Activated T-cell treated with anti-CD3 and anti-CD28 coated beads, Interleukin-2, amount 50 U/mL, for 4 hours (primary cell): Measurements from ENCODE around the gene SEC22A. TPM values are rescaled to one million over a fixed set of nuclear protein-coding genes. Genes with fewer than 3 reads are reported as not detected.

Experiments
- ATAC-seq, 2 donors: fragments of 200-7000 bp; cut with Tn5 transposase; one replicate each; pipeline ENCODE4 v1.10.0; 2021
- DNase-seq: peaks from one replicate; pipeline ENCODE4 v3.0.0-alpha.2; 2020
- H3K27me3 Mint-ChIP-seq: one replicate; pipeline ENCODE4 v1.8.0; 2021; ENCODE audit warnings: low read depth, mixed read lengths
- H3K36me3 Mint-ChIP-seq: one replicate; pipeline ENCODE4 v1.8.0; 2022; ENCODE audit warnings: mixed read lengths; ENCODE audit not compliant: insufficient read depth
- H3K4me1 Mint-ChIP-seq: one replicate; pipeline ENCODE4 v1.8.0; 2021; ENCODE audit warnings: low read depth, mixed read lengths
- H3K4me3 Mint-ChIP-seq: one replicate; pipeline ENCODE4 v1.8.0; 2021; ENCODE audit warnings: mild to moderate bottlenecking, moderate library complexity, mixed read lengths
- H3K9me3 Mint-ChIP-seq: one replicate; pipeline ENCODE4 v1.8.0; 2021; ENCODE audit warnings: mixed read lengths
- total RNA-seq, 3 donors: library from RNA; stranded (reverse); gene quantifications; one replicate each; pipeline ENCODE4 v1.2.1, GENCODE V29; 2021

SEC22A gene
- total RNA-seq, 3 donors from 2014 or later: 9.9 to 15.3 (median 14.4) TPM

DNA sequence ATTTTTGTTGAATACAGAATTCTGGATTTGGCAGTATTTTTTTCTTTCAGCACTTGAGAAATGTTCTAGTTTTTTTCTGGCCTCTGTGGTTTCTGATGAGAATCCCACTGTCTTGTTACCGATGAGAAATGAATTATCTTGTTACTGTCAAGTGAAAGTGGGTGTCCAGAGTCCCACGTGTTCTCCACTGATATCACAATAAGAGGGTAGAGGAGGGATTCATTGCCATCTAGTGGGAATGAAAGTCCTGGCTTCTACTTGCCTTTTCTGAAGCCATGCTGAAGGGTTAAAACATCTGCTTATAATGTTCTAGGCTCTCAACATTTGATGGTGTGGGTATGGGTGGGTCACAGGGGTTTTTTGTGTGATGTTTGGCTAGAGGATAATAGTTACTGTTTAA, 66.1 kb downstream of the SEC22A start:
- ATAC-seq (no peak), DNase-seq (no peak)
- no peak overlapping the region for H3K4me3 Mint-ChIP-seq
- H3K36me3 Mint-ChIP-seq: peaks cover 41% of the 10 kb centered on the region
- no peaks in the 10 kb centered on the region for H3K27me3 Mint-ChIP-seq
- H3K4me1 Mint-ChIP-seq: no peaks in the 10 kb centered on the region
- H3K9me3 Mint-ChIP-seq: no peaks in the 10 kb centered on the region

DNA sequence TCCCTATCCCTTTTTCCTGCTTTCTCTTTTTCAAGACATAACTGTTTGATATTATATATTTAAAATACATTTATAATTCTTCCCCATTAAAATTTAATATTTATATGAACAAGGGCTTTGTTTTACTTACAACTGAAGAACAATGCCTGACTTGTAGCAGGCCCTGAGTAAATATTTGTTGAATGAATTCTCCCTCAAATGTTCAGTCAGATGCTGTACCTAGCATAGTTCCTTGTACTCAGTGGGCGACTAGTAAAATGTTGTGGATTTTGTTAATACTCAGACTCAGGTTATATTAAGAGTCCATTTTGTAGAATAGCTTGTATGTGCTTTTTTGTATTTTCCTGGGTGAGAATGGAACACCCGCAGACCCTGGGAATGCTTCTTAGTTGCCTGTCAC, 69.1 kb downstream of the SEC22A start:
- H3K4me3 Mint-ChIP-seq: no peak overlapping the region
- no peak for DNase-seq
- H3K27me3 Mint-ChIP-seq: no peaks in the 10 kb centered on the region
- H3K4me1 Mint-ChIP-seq: no peaks in the 10 kb centered on the region
- H3K9me3 Mint-ChIP-seq: no peaks in the 10 kb centered on the region
- peaks cover 26% of the 10 kb centered on the region for H3K36me3 Mint-ChIP-seq
- ATAC-seq: no peak

DNA sequence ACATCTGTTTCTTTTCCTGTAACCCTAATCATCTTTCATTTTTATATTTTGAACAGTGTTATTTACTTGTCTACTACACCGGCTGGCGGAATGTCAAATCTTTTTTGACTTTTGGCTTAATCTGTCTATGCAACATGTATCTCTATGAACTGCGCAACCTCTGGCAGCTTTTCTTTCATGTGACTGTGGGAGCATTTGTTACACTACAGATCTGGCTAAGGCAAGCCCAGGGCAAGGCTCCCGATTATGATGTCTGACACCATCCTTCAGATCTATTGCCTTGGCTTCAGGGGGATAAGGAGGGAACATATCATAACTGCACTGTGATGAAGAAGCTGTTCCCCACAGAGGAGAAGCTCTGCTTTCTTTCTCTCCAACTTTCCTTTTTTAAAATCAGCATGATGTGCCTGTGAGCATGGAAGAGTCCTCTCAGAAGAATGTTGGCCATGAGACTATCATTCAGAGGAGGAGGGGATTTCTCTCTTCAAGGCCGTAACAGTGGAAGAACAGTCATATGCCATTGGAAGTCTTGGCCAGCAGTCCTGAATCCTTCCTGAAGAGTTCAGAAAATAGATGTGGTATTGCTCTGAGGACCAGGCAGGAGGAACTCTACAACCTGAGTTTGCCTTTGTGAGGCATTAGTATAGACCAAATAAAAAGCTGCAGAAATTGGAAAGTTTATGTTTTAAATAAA, 69.9 kb downstream of the SEC22A start:
- no peaks in the 10 kb centered on the region for H3K27me3 Mint-ChIP-seq
- DNase-seq (no peak), ATAC-seq (no peak)
- peaks cover 19% of the 10 kb centered on the region for H3K36me3 Mint-ChIP-seq
- no peak overlapping the region for H3K4me3 Mint-ChIP-seq
- no peaks in the 10 kb centered on the region for H3K9me3 Mint-ChIP-seq
- H3K4me1 Mint-ChIP-seq: no peaks in the 10 kb centered on the region

- no peak for ATAC-seq
- Mint-ChIP-seq H3K4me3 (no peak overlapping the region), H3K4me1 (no peaks in the 10 kb centered on the region), H3K27me3 (no peaks in the 10 kb centered on the region), H3K9me3 (no peaks in the 10 kb centered on the region), H3K36me3 (peaks cover 17% of the 10 kb centered on the region)
- DNase-seq: no peak
Observed at GRCh38 chr3:123272547-123272946, 70.8 kb downstream of the SEC22A start.

DNA sequence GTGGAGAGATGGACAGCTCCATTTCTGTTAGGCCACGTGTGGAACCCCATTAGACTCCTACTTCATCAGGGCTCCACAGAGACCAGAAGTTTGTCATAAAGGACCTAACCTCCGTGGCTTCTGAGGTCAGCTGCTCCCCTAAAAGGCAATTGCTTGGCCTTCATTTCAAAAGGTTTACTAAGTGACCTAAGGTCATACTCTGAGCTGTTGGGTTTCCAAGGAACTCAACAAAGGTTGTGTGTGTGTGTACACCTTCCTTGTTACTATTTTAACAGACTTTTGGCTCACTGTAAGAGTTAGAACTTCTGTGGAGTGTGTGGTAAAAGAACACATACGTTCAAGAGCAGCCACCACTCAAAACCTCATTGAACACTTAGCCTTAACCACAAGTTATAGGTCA, 73.9 kb downstream of the SEC22A start:
- Mint-ChIP-seq H3K4me3 (no peak overlapping the region), H3K9me3 (no peaks in the 10 kb centered on the region), H3K36me3 (peaks cover 12% of the 10 kb centered on the region), H3K27me3 (no peaks in the 10 kb centered on the region), H3K4me1 (no peaks in the 10 kb centered on the region)
- ATAC-seq: no peak
- DNase-seq: no peak

DNA sequence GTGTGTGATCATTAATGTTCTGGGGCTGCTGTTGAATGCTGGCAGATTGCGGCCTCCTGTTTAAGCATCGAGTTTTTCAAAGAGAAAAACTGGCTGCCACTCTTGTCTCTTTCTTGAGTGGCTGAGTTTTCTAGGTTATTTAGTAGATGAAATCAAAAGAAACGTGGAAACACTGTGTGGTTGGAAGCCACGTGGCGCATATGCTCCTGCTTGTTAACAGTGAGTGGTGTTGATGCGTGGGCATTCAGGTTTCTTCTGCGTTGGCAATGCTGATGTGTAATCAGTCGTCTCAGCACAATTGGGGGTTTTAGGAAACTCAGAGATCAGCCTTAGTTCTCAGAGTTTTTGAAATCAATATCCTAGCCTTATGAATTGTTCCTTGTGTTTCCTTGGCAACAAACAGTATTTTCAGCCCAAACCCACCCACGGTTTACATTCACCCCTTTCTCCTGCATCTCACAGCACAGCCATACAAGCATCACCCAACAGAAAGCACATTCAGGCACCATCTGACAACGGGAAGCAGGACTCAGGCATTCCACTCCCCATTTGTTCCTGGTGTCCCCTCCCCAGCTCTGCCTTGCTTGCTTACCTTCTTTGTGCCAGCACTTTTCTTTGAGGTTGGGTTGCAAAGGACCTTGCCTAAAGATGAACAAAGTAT, 74.7 kb downstream of the SEC22A start:
- H3K36me3 Mint-ChIP-seq: peaks cover 10% of the 10 kb centered on the region
- H3K4me3 Mint-ChIP-seq: no peak overlapping the region
- ATAC-seq (no peak), DNase-seq (no peak)
- H3K27me3 Mint-ChIP-seq: no peaks in the 10 kb centered on the region
- H3K9me3 Mint-ChIP-seq: no peaks in the 10 kb centered on the region
- no peaks in the 10 kb centered on the region for H3K4me1 Mint-ChIP-seq

- Mint-ChIP-seq H3K27me3 (no peaks in the 10 kb centered on the region), H3K9me3 (no peaks in the 10 kb centered on the region), H3K36me3 (peaks cover 6% of the 10 kb centered on the region), H3K4me1 (no peaks in the 10 kb centered on the region), H3K4me3 (no peak overlapping the region)
- ATAC-seq (no peak), DNase-seq (no peak)
Observed at GRCh38 chr3:123277106-123277505, 75.4 kb downstream of the SEC22A start.

DNA sequence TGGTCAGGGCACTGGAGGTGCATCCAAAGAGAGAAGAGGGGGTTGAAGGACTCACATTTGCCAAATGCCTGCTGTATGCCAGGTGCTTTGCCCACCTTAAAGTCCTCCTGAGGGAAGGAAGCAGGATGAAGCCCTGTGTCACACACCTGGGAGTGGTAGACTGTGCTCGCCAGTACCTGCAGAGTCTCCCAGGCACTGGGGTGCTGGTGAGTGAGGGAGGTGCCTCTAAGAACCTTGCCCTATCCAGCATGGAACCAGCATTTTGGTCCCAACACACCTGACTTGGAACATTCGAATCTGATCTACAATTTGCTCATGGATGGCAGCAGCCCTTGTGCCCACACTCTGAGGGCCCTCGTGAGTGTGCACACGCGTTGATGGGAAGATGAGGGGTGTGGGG, 76.7 kb downstream of the SEC22A start:
- Mint-ChIP-seq H3K4me1 (no peaks in the 10 kb centered on the region), H3K36me3 (peaks cover 4% of the 10 kb centered on the region), H3K9me3 (no peaks in the 10 kb centered on the region), H3K4me3 (no peak overlapping the region), H3K27me3 (no peaks in the 10 kb centered on the region)
- ATAC-seq (no peak), DNase-seq (no peak)

- DNase-seq (no peak), ATAC-seq (no peak)
- Mint-ChIP-seq H3K9me3 (no peaks in the 10 kb centered on the region), H3K36me3 (peaks cover 4% of the 10 kb centered on the region), H3K4me3 (no peak overlapping the region), H3K4me1 (no peaks in the 10 kb centered on the region), H3K27me3 (no peaks in the 10 kb centered on the region)
Observed at GRCh38 chr3:123279121-123279520, 77.4 kb downstream of the SEC22A start.

GRCh38 chr3:123281406-123281805, 79.7 kb downstream of the SEC22A start:
- H3K36me3 Mint-ChIP-seq: peaks cover 4% of the 10 kb centered on the region
- H3K27me3 Mint-ChIP-seq: no peaks in the 10 kb centered on the region
- H3K9me3 Mint-ChIP-seq: no peaks in the 10 kb centered on the region
- H3K4me1 Mint-ChIP-seq: no peaks in the 10 kb centered on the region
- no peak overlapping the region for H3K4me3 Mint-ChIP-seq
- DNase-seq (no peak), ATAC-seq (no peak)

DNA sequence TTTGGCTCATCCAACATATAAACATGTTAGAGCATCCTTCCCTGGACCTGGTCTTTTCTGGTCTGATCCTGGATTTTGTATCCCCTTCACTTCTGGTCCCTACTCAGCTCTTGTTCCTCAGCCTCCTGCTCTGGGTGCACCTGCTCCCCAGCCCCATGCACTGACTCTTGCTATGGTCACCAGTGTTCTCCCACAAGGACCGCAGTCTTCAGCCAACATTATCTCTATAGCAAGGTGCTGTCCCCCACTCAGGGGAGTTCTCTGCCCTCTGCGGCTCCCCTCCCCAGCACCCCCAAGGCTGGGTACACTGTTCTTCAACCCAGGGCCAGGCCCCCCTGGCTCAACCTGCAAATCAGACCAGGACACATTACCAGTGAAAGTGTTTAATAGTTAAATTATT, 80.2 kb downstream of the SEC22A start:
- peaks cover 4% of the 10 kb centered on the region for H3K36me3 Mint-ChIP-seq
- ATAC-seq (no peak), DNase-seq (no peak)
- no peaks in the 10 kb centered on the region for H3K4me1 Mint-ChIP-seq
- no peak overlapping the region for H3K4me3 Mint-ChIP-seq
- H3K9me3 Mint-ChIP-seq: no peaks in the 10 kb centered on the region
- H3K27me3 Mint-ChIP-seq: no peaks in the 10 kb centered on the region

DNA sequence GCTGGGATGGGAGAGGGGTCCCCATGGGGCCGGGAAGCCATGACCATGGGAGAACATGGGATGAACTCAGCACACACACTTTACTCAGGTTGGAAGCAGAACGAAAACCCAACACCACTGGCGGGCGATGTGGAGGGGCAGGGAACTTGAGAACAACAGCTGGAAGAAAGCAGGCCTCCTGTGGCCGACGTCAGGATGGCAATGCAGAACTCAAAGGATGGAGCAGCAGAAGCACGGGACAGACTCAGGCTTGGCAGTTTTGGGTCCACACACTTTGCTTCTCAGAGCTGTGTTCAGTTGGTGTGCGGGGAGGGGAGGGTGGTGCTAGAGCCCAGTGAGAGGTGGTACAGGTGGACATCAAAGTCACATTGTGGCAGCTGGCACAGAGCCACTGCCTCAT, 80.7 kb downstream of the SEC22A start:
- DNase-seq: no peak
- ATAC-seq: no peak
- Mint-ChIP-seq H3K36me3 (peaks cover 2% of the 10 kb centered on the region), H3K4me3 (no peak overlapping the region), H3K9me3 (no peaks in the 10 kb centered on the region), H3K27me3 (no peaks in the 10 kb centered on the region), H3K4me1 (no peaks in the 10 kb centered on the region)

DNA sequence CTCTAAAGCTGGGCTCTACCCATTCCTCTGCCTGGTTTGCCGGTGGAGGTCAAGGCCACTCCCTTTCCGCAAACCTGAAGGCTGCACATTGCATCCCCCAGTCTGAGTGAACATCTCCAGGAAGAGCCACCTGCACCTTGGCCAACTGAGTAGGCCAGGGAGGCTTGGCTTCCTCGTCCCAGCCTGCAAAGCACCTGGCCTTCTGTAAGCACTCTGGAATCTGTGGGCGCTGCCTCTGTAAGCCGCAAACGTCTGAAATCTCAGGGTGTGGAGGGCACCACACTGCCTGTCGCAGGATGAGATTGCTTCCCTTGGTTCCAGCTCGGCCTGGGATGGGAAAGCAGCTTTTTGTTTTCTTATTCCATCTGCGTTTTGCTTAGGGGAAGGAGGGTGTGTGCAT, 81.3 kb downstream of the SEC22A start:
- DNase-seq (no peak), ATAC-seq (no peak)
- no peaks in the 10 kb centered on the region for H3K27me3 Mint-ChIP-seq
- H3K36me3 Mint-ChIP-seq: peaks cover 2% of the 10 kb centered on the region
- H3K4me1 Mint-ChIP-seq: no peaks in the 10 kb centered on the region
- H3K9me3 Mint-ChIP-seq: no peaks in the 10 kb centered on the region
- no peak overlapping the region for H3K4me3 Mint-ChIP-seq

DNA sequence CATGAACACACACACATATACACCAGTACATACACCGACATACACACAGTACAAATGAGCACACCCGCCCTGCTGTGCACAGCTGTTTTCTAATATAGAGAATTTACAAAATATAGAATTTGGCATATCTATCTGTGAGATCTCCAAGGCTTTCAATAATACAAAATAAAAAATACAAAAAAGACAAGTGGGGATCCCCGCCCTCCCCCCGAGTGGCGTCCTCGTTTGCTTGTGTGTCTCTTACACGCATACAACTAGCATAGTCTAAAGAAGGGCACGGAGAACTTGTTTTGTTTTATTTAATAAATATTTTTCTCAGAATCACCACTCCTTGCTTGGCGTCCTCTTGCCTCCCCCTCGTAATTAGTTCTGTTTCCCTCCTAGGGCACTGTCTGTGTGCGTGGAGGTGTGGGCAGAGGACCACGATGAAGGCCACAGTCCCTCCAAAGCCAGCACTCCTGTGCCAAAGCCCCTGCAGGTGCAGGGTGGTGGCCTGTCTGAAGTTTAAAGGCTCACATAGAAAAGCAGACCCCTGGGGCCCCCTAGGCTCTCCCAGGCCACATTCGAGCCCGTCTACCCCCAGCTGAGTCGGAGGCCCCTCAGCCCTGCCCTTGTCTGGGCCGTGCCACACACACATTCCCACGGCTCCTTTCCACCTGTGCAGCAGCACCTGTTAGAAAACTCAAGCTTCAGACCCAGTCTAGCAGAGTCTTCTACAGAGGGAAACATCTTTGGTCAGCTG, 82.1 kb downstream of the SEC22A start:
- no peak for DNase-seq
- Mint-ChIP-seq H3K27me3 (no peaks in the 10 kb centered on the region), H3K36me3 (peaks cover 2% of the 10 kb centered on the region), H3K4me3 (no peak overlapping the region), H3K9me3 (no peaks in the 10 kb centered on the region), H3K4me1 (no peaks in the 10 kb centered on the region)
- ATAC-seq: no peak
